Measurements from ENCODE around the gene U2AF2. TPM values are rescaled to one million over a fixed set of nuclear protein-coding genes. Genes with fewer than 3 reads are reported as not detected.

The U2AF2 gene
- total RNA-seq, 1 experiment from 2014 or later = 289 TPM

DNA sequence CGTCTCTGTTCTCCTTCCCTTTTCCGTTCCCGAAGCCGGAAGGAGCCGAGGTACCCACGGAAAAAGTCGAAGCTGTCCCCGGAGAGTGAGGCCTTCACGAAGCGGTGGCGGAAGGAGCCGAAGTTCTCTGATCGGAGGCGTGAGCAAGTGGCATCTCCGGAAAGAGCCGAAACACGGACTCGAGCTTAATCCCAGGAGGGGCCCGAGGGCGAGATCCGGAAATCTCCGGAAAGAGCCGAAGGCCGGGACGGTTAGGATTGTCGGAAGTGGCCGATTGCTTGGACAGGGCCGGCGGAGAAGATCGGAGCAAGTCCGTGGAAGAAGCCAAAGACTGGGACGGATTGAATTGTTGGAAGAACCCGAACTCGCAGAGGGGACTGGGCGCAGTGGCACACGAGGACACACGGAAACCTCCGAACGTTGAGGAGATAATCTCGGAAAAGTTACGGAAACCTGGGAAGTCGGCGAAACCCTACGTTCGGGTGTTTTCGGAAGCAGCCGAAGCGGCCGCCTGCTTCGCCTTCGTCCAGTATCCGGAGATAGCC, 440 bp upstream of the U2AF2 start:
- Mint-ChIP-seq H3K36me3 (ENCODE audit: insufficient read depth, unreplicated experiment) (peaks cover 58% of the 10 kb centered on the region), H3K9me3 (ENCODE audit: unreplicated experiment) (no peaks in the 10 kb centered on the region), H3K4me3 (ENCODE audit: unreplicated experiment) (peak overlapping the region; percentile 98), H3K27ac (ENCODE audit: unreplicated experiment) (peak overlapping the region; percentile 98), H3K4me1 (ENCODE audit: low read depth, unreplicated experiment) (peaks cover 12% of the 10 kb centered on the region), H3K27me3 (ENCODE audit: insufficient read depth, unreplicated experiment) (no peaks in the 10 kb centered on the region)
- peaks cover 6% of the 10 kb centered on the region; the same call in 1 of the 2 replicates for H3K4me1 ChIP-seq
- H3K9me3 ChIP-seq = no peaks in the 10 kb centered on the region
- peak; percentile 99 to 100 for DNase-seq
- ChIA-PET CTCF (interaction anchor here (0.6 to 1.6 kb wide), 30 partner anchors 12 to 1480 kb away, joined by 3 to 53 read pairs (median 4); partner anchors contain the start of genes FIZ1, ISOC2, KMT5C and MBOAT7), POLR2A (interaction anchor here (0.5 to 1.7 kb wide), 22 partner anchors 12 to 538 kb away, joined by 3 to 17 read pairs (median 5); partner anchors contain the start of genes FIZ1, HSPBP1, ISOC2 and KMT5C)
- H3K27me3 ChIP-seq (replicated peaks; ENCODE audit: control insufficient read depth, insufficient read depth, low read length) = no peaks in the 10 kb centered on the region
- no peaks in the 10 kb centered on the region for H3K36me3 ChIP-seq (ENCODE audit: control insufficient read depth, insufficient read depth, low read length)
- BruUV-seq (replicated peaks) = no TSS peak
- TF ChIP-seq, protein P1, sequence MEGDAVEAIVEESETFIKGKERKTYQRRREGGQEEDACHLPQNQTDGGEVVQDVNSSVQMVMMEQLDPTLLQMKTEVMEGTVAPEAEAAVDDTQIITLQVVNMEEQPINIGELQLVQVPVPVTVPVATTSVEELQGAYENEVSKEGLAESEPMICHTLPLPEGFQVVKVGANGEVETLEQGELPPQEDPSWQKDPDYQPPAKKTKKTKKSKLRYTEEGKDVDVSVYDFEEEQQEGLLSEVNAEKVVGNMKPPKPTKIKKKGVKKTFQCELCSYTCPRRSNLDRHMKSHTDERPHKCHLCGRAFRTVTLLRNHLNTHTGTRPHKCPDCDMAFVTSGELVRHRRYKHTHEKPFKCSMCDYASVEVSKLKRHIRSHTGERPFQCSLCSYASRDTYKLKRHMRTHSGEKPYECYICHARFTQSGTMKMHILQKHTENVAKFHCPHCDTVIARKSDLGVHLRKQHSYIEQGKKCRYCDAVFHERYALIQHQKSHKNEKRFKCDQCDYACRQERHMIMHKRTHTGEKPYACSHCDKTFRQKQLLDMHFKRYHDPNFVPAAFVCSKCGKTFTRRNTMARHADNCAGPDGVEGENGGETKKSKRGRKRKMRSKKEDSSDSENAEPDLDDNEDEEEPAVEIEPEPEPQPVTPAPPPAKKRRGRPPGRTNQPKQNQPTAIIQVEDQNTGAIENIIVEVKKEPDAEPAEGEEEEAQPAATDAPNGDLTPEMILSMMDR (IDR thresholded peaks at IDR 0.05; ENCODE audit: insufficient read depth in 1 of 2, low read depth in 1 of 2, low read length in 1 of 2, severe bottlenecking in 1 of 2, unreplicated experiment in 1 of 2) = no peak
- peak overlapping the region; percentile 87 for H3K4me3 ChIP-seq (ENCODE audit: low read depth, low read length)
- intact Hi-C loops (cut with micrococcal nuclease; ENCODE audit: unreplicated experiment) = loop anchor here (2.0 to 10.0 kb wide), 3 partner anchors 14 to 490 kb away; partner anchors contain the start of genes EPN1, ZNF444 and ZNF580

DNA sequence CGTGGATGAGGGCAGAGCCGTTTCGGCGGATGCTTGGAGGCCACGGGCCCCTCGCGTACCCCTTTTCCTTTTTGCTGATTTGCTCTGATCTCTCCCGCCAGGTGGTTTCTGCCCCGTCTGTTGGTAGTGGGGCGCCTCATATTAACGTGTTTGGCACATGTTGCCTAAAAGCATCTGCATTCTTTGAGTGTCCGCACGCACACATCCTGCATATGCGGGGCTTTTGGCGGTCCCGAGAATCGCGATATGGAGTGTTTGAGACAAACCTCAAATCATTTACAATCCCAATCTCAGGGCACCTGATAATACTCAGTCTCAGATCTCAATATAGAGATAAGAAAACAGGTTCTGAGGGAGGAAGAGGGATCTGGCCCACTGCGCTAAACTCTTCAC, 809 bp downstream of the U2AF2 start:
- ChIA-PET POLR2A (interaction anchor here (1.5 kb wide), 1 partner anchor 12 kb away, joined by 4 read pairs; no protein-coding TSS in a partner anchor), CTCF (interaction anchor here (0.5 to 1.0 kb wide), 2 partner anchors 15 to 23 kb away, joined by 3 to 4 read pairs; no protein-coding TSS in a partner anchor)
- Mint-ChIP-seq H3K4me3 (ENCODE audit: unreplicated experiment) (peak overlapping the region; percentile 98), H3K9me3 (ENCODE audit: unreplicated experiment) (no peaks in the 10 kb centered on the region), H3K4me1 (ENCODE audit: low read depth, unreplicated experiment) (peaks cover 15% of the 10 kb centered on the region), H3K27ac (ENCODE audit: unreplicated experiment) (peak overlapping the region; percentile 98), H3K27me3 (ENCODE audit: insufficient read depth, unreplicated experiment) (no peaks in the 10 kb centered on the region), H3K36me3 (ENCODE audit: insufficient read depth, unreplicated experiment) (peaks cover 60% of the 10 kb centered on the region)
- DNase-seq = no peak
- TSS peak; percentile 51 for BruUV-seq (replicated peaks)
- TF ChIP-seq, protein P1 (IDR thresholded peaks at IDR 0.05; ENCODE audit: insufficient read depth in 1 of 2, low read depth in 1 of 2, low read length in 1 of 2, severe bottlenecking in 1 of 2, unreplicated experiment in 1 of 2) = no peak
- Histone ChIP-seq H3K4me1 (peaks cover 6% of the 10 kb centered on the region; the same call in 1 of the 2 replicates), H3K4me3 (ENCODE audit: low read depth, low read length) (peak overlapping the region; percentile 87), H3K36me3 (ENCODE audit: control insufficient read depth, insufficient read depth, low read length) (no peaks in the 10 kb centered on the region; the same call in 1 of the 2 replicates), H3K27me3 (replicated peaks; ENCODE audit: control insufficient read depth, insufficient read depth, low read length) (no peaks in the 10 kb centered on the region), H3K9me3 (no peaks in the 10 kb centered on the region)
- intact Hi-C loops (cut with micrococcal nuclease; ENCODE audit: unreplicated experiment) = loop anchor here (2.0 to 10.0 kb wide), 3 partner anchors 15 to 489 kb away; partner anchors contain the start of genes EPN1, ZNF444 and ZNF580

DNA sequence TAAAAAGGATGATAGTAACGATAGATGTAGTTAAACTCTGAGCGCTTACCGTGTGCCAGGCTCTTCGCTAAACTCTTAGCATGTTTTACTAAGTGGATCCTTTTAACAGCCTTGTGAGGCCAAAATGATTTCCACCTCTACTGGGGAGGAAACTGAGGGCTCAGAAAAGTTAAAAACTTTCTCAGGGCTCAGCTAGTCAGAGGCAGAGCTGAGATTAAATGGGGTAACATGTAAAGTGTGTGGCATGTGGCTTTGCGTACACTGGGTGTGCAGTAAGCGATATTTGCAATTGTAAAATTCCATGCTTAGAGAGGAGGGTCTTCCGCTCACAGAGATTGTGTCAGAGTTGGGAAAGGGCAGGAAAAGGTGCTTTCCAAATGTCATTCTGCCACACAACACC, 1.7 kb downstream of the U2AF2 start:
- Mint-ChIP-seq H3K4me1 (ENCODE audit: low read depth, unreplicated experiment) (peaks cover 15% of the 10 kb centered on the region), H3K36me3 (ENCODE audit: insufficient read depth, unreplicated experiment) (peaks cover 60% of the 10 kb centered on the region), H3K4me3 (ENCODE audit: unreplicated experiment) (peak overlapping the region; percentile 98), H3K9me3 (ENCODE audit: unreplicated experiment) (no peaks in the 10 kb centered on the region), H3K27me3 (ENCODE audit: insufficient read depth, unreplicated experiment) (no peaks in the 10 kb centered on the region), H3K27ac (ENCODE audit: unreplicated experiment) (peak overlapping the region; percentile 98)
- Histone ChIP-seq H3K4me3 (ENCODE audit: low read depth, low read length) (peak overlapping the region; percentile 87), H3K4me1 (peaks cover 6% of the 10 kb centered on the region; the same call in 1 of the 2 replicates), H3K9me3 (no peaks in the 10 kb centered on the region), H3K36me3 (ENCODE audit: control insufficient read depth, insufficient read depth, low read length) (no peaks in the 10 kb centered on the region; the same call in none of the 2 replicates), H3K27me3 (replicated peaks; ENCODE audit: control insufficient read depth, insufficient read depth, low read length) (no peaks in the 10 kb centered on the region)
- CTCF ChIA-PET = interaction anchor here (0.8 to 1.0 kb wide), 2 partner anchors 15 kb away, joined by 3 to 4 read pairs; no protein-coding TSS in a partner anchor
- BruUV-seq (replicated peaks) = no TSS peak
- intact Hi-C loops (cut with micrococcal nuclease; ENCODE audit: unreplicated experiment) = loop anchor here (10.0 kb wide), 1 partner anchor 488 kb away; the partner anchor contains the start of gene ZNF444
- TF ChIP-seq, protein P1 (IDR thresholded peaks at IDR 0.05; ENCODE audit: insufficient read depth in 1 of 2, low read depth in 1 of 2, low read length in 1 of 2, severe bottlenecking in 1 of 2, unreplicated experiment in 1 of 2) = no peak
- POLR2A ChIA-PET = interaction anchor here (0.6 to 1.5 kb wide), 2 partner anchors 11 to 464 kb away, joined by 4 read pairs; partner anchors contain the start of gene ZNF787
- DNase-seq = no peak
